Measurements from ENCODE around the gene EPYC.
"Not testable (repeated sequence)": the region's sequence is repeated elsewhere in the genome, so short reads cannot be mapped to it uniquely, and the experiment has no call there.

Gene EPYC

GRCh38 chr12:90991952-90992465 lies 12.8 kb downstream of the EPYC start:
- DNase-seq (ENCODE audit: insufficient read length, low spot score) (no peak), FAIRE-seq (no peak)
- no peak for TF ChIP-seq CTCF (IDR thresholded peaks at IDR 0.05; ENCODE audit: insufficient read depth, missing control alignments)

- DNase-seq (ENCODE audit: insufficient read length, low spot score) = no peak
- TF ChIP-seq CTCF (IDR thresholded peaks at IDR 0.05; ENCODE audit: insufficient read depth, missing control alignments) = no peak
- FAIRE-seq = no peak
These were observed 14.2 kb downstream of the EPYC start for GRCh38 chr12:90990611-90991010.

GRCh38 chr12:90989686-90990111 lies 15.1 kb downstream of the EPYC start:
- TF ChIP-seq CTCF (IDR thresholded peaks at IDR 0.05; ENCODE audit: insufficient read depth, missing control alignments) = no peak
- no peak for FAIRE-seq
- DNase-seq (ENCODE audit: insufficient read length, low spot score) = no peak

- no peak for FAIRE-seq
- no peak for TF ChIP-seq CTCF (IDR thresholded peaks at IDR 0.05; ENCODE audit: insufficient read depth, missing control alignments)
- DNase-seq (ENCODE audit: insufficient read length, low spot score) = no peak
These were observed 17.3 kb downstream of the EPYC start for GRCh38 chr12:90987520-90987919.

- no peak for FAIRE-seq
- no peak for DNase-seq (ENCODE audit: insufficient read length, low spot score)
- TF ChIP-seq CTCF (IDR thresholded peaks at IDR 0.05; ENCODE audit: insufficient read depth, missing control alignments) = no peak
These were observed 17.7 kb downstream of the EPYC start for GRCh38 chr12:90987101-90987500.

- DNase-seq (ENCODE audit: insufficient read length, low spot score); FAIRE-seq: not testable (repeated sequence)
These were observed 19.4 kb downstream of the EPYC start for GRCh38 chr12:90985331-90985730.

GRCh38 chr12:90984114-90984513 lies 20.7 kb downstream of the EPYC start:
- no peak for TF ChIP-seq CTCF (IDR thresholded peaks at IDR 0.05; ENCODE audit: insufficient read depth, missing control alignments)
- FAIRE-seq (no peak), DNase-seq (ENCODE audit: insufficient read length, low spot score) (no peak)

- no peak for TF ChIP-seq CTCF (IDR thresholded peaks at IDR 0.05; ENCODE audit: insufficient read depth, missing control alignments)
- no peak for DNase-seq (ENCODE audit: insufficient read length, low spot score)
- no peak for FAIRE-seq
These were observed 22.6 kb downstream of the EPYC start for GRCh38 chr12:90982170-90982569.

Measured in D721Med (cell line).